NCI-H187 (cell line): ENCODE data around the gene DLEC1.

Experiments used
- DNase-seq, 2 experiments: peaks; one replicate each; lab custom pipeline; 2025; lab: John Stamatoyannopoulos, UW

DLEC1 gene

GRCh38 chr3:38002940-38003339 lies 36.1 kb upstream of the DLEC1 start:
- no peak for DNase-seq

DNA sequence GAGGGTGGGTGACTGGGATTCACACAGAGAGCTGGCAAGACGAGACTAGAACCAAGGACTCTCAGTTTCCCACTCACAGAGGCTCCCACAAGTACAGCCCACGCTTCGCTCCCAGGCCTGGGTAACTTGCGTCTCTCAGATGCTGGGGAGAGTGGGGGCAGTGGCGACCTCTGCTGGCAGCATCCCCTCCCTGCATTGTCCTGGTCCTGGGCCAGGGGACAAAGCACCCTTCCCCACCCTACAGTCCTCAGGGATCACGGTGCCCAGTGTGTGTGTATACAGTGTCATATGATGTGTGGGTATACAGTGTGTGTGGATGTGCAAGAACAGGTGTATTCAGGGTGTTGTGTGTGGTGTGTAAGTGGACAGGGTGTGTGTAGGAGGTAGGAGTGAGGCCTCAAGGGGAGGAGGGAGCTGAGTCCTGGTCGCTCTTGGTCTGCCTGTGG lies 35.6 kb upstream of the DLEC1 start:
- DNase-seq: no peak

- no peak for DNase-seq
Measured at GRCh38 chr3:38003817-38004414, 35.1 kb upstream of the DLEC1 start.

GRCh38 chr3:38004415-38005075 lies 34.5 kb upstream of the DLEC1 start:
- peak in 1 of 2 experiments; percentile 5 for DNase-seq

DNA sequence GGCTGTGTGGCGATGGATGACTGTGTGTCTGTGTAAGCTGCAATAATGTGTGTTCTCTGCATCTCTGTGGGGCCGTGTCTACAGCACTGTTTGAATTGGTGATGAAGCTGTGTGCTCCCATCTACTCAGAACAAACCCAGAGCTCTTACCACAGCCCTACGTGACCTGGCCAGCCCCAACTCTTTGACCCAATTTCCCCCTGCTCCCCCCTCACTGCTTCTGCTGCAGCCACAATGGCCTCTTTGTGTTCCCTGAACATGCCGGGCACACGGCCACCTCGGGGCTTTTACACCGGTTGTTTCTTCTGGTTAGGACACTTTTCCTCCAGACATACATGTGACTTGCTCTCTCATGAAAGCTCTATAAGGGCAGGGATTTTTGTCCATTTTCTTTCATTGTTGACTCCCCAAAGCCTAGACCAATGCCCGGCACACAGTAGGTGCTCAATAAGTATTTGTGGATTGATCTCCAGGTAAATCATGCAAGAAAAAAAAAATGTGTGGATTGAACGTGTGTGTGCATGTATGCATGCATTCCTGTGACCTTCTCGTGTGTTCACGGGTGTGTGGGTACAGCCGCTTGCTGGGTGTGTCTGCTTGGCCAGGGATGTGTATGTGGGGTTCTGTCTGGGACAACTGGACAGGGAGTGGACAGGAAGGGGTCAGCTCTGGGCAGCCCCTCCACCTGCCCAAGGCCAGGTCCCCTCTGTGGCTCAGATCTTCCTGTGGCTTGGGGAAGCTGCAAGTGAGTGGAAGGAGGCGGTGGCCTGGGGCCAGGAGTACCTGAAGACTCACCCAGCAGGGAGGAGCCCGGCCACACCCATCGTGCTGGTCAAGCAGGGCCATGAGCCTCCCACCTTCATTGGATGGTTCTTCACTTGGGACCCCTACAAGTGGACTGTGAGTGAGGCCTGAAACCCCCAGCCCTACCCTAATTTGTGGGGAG lies 33.7 kb upstream of the DLEC1 start:
- DNase-seq: no peak

GRCh38 chr3:38006031-38006430 lies 33.0 kb upstream of the DLEC1 start:
- DNase-seq: no peak

GRCh38 chr3:38006445-38006995 lies 32.5 kb upstream of the DLEC1 start:
- DNase-seq: no peak

DNA sequence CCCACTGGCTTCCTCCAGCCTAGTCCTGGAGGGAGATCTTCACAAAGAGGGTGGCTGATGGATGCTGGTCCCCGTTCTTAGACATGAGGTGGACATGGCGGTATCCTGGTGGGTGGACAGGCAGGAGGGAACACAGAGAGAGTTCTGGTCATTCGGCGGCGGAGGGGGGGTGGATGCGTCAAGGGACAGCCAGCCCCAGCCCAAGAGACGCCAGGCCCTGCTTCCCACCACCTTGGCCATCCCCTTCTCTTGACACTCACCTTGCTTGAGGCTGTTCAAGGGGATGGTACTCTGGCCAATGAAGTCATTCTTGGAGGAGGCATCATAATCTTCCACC lies 31.3 kb upstream of the DLEC1 start:
- DNase-seq: no peak

GRCh38 chr3:38008191-38008701 lies 30.8 kb upstream of the DLEC1 start:
- DNase-seq: no peak

- DNase-seq: no peak
Measured at GRCh38 chr3:38008971-38009580, 29.9 kb upstream of the DLEC1 start.

DNA sequence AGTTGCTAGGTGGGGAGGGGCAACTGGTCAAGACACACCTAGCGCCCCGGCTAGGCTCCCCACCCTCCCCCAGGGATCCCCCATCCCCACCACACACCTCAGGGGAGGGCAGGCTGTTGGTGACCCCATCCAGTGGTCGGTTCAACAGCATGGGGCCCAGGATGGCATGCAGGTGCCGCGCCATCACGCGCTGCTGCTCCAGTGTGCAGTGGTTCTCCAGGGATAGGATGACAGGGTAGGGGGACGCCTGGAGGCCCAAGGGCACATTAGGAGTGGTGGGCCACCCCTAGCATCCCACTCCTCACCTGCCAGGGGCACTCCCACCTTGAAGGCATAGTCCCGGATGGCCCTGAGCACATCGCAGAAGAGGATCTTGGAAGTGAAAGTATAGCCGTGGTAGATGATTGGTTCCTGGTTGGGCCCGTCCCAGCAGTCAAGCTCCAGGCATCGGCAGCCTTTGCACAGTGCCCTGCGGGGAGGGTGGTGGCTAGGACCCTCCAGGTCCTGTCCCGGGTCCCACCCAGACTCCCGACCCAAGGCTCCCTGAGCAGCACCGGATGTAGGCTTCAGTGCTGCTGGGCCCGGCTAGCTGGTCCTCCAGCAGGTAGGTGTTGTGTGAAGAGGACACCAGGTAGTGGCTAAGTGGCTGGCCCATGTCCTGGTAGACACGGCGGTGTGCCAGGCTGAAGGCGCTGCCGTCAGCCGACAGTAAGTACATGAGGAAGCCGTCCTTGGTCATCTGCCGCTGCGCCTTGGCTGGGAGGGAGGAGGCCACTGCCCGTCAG lies 29.0 kb upstream of the DLEC1 start:
- no peak for DNase-seq

DNA sequence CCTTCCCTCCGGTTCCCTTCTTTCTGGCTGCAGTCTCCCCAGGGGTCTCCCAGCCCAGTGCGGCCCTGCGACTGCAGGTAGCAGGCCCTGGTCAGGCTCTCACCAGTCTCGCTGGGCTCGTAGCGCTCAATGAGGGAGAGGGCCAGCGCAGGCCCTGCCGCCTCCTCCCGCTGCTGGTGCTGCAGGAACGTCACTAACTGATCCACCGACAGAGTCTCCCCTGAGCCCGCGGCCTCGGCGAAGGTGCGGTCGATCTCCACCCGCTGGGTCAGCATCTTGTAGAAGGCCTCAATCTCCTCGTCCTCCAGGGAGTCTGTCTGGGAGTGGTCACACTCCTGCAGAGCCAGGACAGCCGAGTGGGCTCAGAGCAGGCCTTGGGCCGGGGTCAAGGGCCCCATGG lies 27.9 kb upstream of the DLEC1 start:
- no peak for DNase-seq

- DNase-seq: no peak
Measured at GRCh38 chr3:38015485-38015884, 23.5 kb upstream of the DLEC1 start.

GRCh38 chr3:38015984-38016383 lies 23.0 kb upstream of the DLEC1 start:
- DNase-seq: no peak

DNA sequence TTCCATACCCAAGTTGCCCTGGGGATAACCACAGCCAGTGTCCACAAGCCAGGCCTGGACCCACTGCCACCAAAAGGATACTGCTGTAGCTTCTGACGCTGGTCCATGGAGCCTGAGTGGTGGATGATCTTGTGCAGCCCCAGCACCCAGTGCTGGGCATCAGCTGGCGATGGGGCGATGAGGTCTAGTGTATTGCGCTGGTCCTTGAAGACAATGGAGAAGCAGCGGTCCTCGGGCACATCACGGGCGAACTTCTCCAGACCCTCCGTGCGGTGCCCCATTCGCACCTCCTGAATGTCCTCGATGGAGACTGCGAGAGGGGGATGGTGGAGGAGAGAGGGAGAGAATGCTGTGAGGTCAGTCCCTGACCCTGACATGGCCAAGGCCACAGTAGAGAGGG lies 22.6 kb upstream of the DLEC1 start:
- no peak for DNase-seq

- DNase-seq: no peak
Measured at GRCh38 chr3:38016847-38017444, 22.1 kb upstream of the DLEC1 start.

DNA sequence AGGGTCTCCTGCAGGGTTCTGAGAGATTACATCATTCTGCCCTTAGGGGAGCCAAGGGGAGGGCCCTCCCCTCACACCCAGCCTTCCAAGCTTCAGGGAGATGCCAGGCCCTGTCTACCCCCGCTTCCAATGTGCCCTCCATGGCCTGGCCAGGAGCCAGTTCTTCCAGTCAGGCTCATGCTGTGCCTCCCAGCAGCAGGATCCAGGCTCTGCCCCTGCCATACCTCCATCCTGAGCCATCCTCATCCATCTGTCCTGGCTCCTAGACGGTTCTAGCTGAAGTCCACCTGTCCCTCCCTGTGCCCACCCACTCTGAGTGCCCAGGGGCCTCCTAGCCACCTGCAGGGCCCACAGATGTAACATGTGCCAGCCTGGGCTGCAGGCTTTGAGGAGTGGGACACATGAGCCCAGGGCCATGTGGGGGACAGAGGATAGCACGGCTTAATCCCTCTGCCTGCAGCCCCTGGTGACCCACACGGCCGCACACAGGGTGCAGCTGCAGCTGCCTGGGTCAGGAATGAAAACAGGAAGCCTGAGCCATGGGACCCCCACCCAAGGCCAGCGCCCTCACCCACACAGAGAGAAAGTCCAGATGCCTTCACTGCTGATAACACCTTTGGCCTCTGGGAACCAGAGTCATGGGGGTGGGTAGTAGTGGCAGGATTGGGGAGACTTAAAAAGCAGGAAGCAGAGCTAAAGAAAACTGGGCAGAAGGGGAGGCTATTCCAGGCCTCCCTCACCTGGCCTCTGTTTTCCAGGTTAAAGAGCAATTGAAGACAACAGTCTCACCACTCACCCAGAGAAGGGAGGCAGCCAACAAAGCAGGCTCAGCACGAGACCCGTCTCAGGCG lies 21.3 kb upstream of the DLEC1 start:
- DNase-seq: no peak

GRCh38 chr3:38018296-38019266 lies 20.4 kb upstream of the DLEC1 start:
- no peak for DNase-seq
